BJ (cell line): ENCODE data around the gene TOMM40. TPM values are rescaled to one million over a fixed set of nuclear protein-coding genes. Genes with fewer than 3 reads are reported as not detected.

Experiments used
- CTCF ChIA-PET: fragments of 350-600 bp; formaldehyde crosslinking; extraction: SDS; loops from one replicate; lab custom pipeline; 2021; ENCODE audit warnings: antibody characterized with exemption, inconsistent platforms; lab: Yijun Ruan, JAX
- POLR2A ChIA-PET: fragments of 300-600 bp; sonication (Branson Sonifier 250); formaldehyde crosslinking; extraction: SDS; loops from one replicate; lab custom pipeline; 2021; ENCODE audit warnings: antibody characterized with exemption; lab: Charles Lee
- DNase-seq: peaks from one replicate; pipeline ENCODE4 v3.0.0-alpha.2; 2011; ENCODE audit warnings: low read depth
- H3K27me3 ChIP-seq: 2 replicates; pipeline ENCODE4 v1.6.0; 2011; ENCODE audit warnings: low read length; ENCODE audit not compliant: control insufficient read depth, insufficient read depth
- H3K36me3 ChIP-seq: 2 replicates; pipeline ENCODE4 v1.5.1; 2011; ENCODE audit warnings: low read length; ENCODE audit not compliant: control insufficient read depth, insufficient read depth
- H3K4me3 ChIP-seq: 2 replicates; pipeline ENCODE4 v1.5.1; 2011; ENCODE audit warnings: low read depth, mild to moderate bottlenecking, control low read depth, low read length
- CTCF ChIP-seq: IDR thresholded peaks from 2 replicates; pipeline ENCODE4 v1.5.1; 2011; ENCODE audit warnings: low read depth, mild to moderate bottlenecking, control low read depth, inconsistent platforms, low read length, moderate library complexity; ENCODE audit not compliant: insufficient read depth
- polyA plus RNA-seq: library from polyadenylated mRNA; depleted of rRNA; stranded (reverse); fragments of >200 nt; gene quantifications from 2 replicates; pipeline ENCODE4 v1.2.3, GENCODE V29; 2011

Gene TOMM40
- polyA plus RNA-seq, 1 experiment: 46.8 TPM

GRCh38 chr19:44897835-44898234 lies 6.8 kb downstream of the TOMM40 start:
- H3K36me3 ChIP-seq: peaks cover 49% of the 10 kb centered on the region
- H3K27me3 ChIP-seq: no peaks in the 10 kb centered on the region
- no peak for DNase-seq
- POLR2A ChIA-PET: interaction anchor here (0.6 kb wide), 1 partner anchor 13 kb away, joined by 4 read pairs; no protein-coding TSS in a partner anchor
- no peak overlapping the region for H3K4me3 ChIP-seq
- TF ChIP-seq CTCF: no peak
- CTCF ChIA-PET: interaction anchor here (1.3 to 1.9 kb wide), 2 partner anchors 9 to 55 kb away, joined by 4 to 5 read pairs; no protein-coding TSS in a partner anchor

- Histone ChIP-seq H3K27me3 (peaks cover 3% of the 10 kb centered on the region), H3K4me3 (no peak overlapping the region), H3K36me3 (peaks cover 28% of the 10 kb centered on the region)
- no peak for TF ChIP-seq CTCF
- DNase-seq: no peak
- CTCF ChIA-PET: interaction anchor here (1.0 to 4.5 kb wide), 2 partner anchors 9 to 51 kb away, joined by 5 to 31 read pairs; partner anchors contain the start of gene TOMM40
- POLR2A ChIA-PET: no interaction called here
Observed at GRCh38 chr19:44900328-44901244, 9.5 kb downstream of the TOMM40 start.

- peaks cover 14% of the 10 kb centered on the region for H3K36me3 ChIP-seq
- H3K4me3 ChIP-seq: no peak overlapping the region
- no peak for TF ChIP-seq CTCF
- peaks cover 3% of the 10 kb centered on the region for H3K27me3 ChIP-seq
- DNase-seq: no peak
- POLR2A ChIA-PET: no interaction called here
- CTCF ChIA-PET: interaction anchor here (0.7 to 6.6 kb wide), 14 partner anchors 8 to 437 kb away, joined by 3 to 151 read pairs (median 4); partner anchors contain the start of genes APOC1, CLPTM1, KLC3 and TOMM40
Observed at GRCh38 chr19:44903216-44903601, 12.2 kb downstream of the TOMM40 start.

GRCh38 chr19:44903602-44904425 lies 12.8 kb downstream of the TOMM40 start:
- CTCF ChIA-PET: interaction anchor here (0.6 to 6.6 kb wide), 21 partner anchors 9 to 436 kb away, joined by 3 to 151 read pairs (median 4); partner anchors contain the start of genes APOC1, CLPTM1, IGSF23 and KLC3
- peaks cover 3% of the 10 kb centered on the region for H3K27me3 ChIP-seq
- POLR2A ChIA-PET: no interaction called here
- peak; percentile 99 for TF ChIP-seq CTCF
- peaks cover 14% of the 10 kb centered on the region for H3K36me3 ChIP-seq
- H3K4me3 ChIP-seq: no peak overlapping the region
- DNase-seq: no peak
